Endometrial microvascular endothelial cells (primary cell): ENCODE measurements around the gene EFNA1. TPM values are rescaled to one million over a fixed set of nuclear protein-coding genes. Genes with fewer than 3 reads are reported as not detected.
"Not testable (repeated sequence)": the region's sequence is repeated elsewhere in the genome, so short reads cannot be mapped to it uniquely, and the experiment has no call there.

Source experiments
- in situ Hi-C: cut with HindIII; loops from 2 replicates; pipeline ENCODE4 v1.10.0; 2017; ENCODE audit warnings: low sequenced_read_pairs, low pct_unique_long_range_greater_than_20kb; ENCODE audit errors: inconsistent ontology term
- total RNA-seq: library from RNA; depleted of rRNA; stranded (reverse); fragments of >200 nt; gene quantifications from one replicate; pipeline ENCODE4 v1.2.3, GENCODE V29; 2015; ENCODE audit errors: inconsistent ontology term

EFNA1 gene
- total RNA-seq, 1 donor from 2014 or later: 8.7 TPM

- in situ Hi-C loops: not testable (repeated sequence)
These were observed 9.6 kb upstream of the EFNA1 start for GRCh38 chr1:155118090-155118489.

GRCh38 chr1:155120253-155120652, 7.4 kb upstream of the EFNA1 start:
- in situ Hi-C loops: no loop called here

GRCh38 chr1:155121249-155121648, 6.4 kb upstream of the EFNA1 start:
- in situ Hi-C loops: no loop called here

GRCh38 chr1:155122308-155122707, 5.4 kb upstream of the EFNA1 start:
- in situ Hi-C loops: no loop called here

GRCh38 chr1:155123801-155124200, 3.9 kb upstream of the EFNA1 start:
- in situ Hi-C loops: no loop called here

- in situ Hi-C loops: no loop called here
These were observed 2.9 kb upstream of the EFNA1 start for GRCh38 chr1:155124503-155125463.

GRCh38 chr1:155125511-155125945, 2.1 kb upstream of the EFNA1 start:
- in situ Hi-C loops: no loop called here

- in situ Hi-C loops: no loop called here
These were observed 1.6 kb upstream of the EFNA1 start for GRCh38 chr1:155125946-155126555.

- in situ Hi-C loops: no loop called here
These were observed 1.0 kb upstream of the EFNA1 start for GRCh38 chr1:155126556-155127104.

- in situ Hi-C loops: no loop called here
These were observed 485 bp downstream of the EFNA1 start for GRCh38 chr1:155127967-155128754.

GRCh38 chr1:155128755-155129473, 1.2 kb downstream of the EFNA1 start:
- in situ Hi-C loops: no loop called here

- in situ Hi-C loops: no loop called here
These were observed 2.8 kb downstream of the EFNA1 start for GRCh38 chr1:155130272-155131006.

- in situ Hi-C loops: no loop called here
These were observed 3.6 kb downstream of the EFNA1 start for GRCh38 chr1:155131285-155131684.

- in situ Hi-C loops: no loop called here
These were observed 4.2 kb downstream of the EFNA1 start for GRCh38 chr1:155131856-155132255.

- in situ Hi-C loops: no loop called here
These were observed 6.2 kb downstream of the EFNA1 start for GRCh38 chr1:155133799-155134281.

- in situ Hi-C loops: no loop called here
These were observed 6.6 kb downstream of the EFNA1 start for GRCh38 chr1:155134322-155134721.

- in situ Hi-C loops: no loop called here
These were observed 7.3 kb downstream of the EFNA1 start for GRCh38 chr1:155134880-155135414.
